Measurements from ENCODE around the gene NCOA3.

Gene NCOA3

GRCh38 chr20:47669489-47669888 lies 167.8 kb downstream of the NCOA3 start:
- no peak for FAIRE-seq

GRCh38 chr20:47669927-47670890 lies 168.5 kb downstream of the NCOA3 start:
- FAIRE-seq, result no peak

GRCh38 chr20:47670913-47671312 lies 169.2 kb downstream of the NCOA3 start:
- no peak for FAIRE-seq

GRCh38 chr20:47672166-47672565 lies 170.5 kb downstream of the NCOA3 start:
- FAIRE-seq, result no peak

- no peak for FAIRE-seq
These were observed 171.4 kb downstream of the NCOA3 start for GRCh38 chr20:47672886-47673670.

GRCh38 chr20:47673671-47673955 lies 171.9 kb downstream of the NCOA3 start:
- no peak for FAIRE-seq

- FAIRE-seq, result no peak
These were observed 172.5 kb downstream of the NCOA3 start for GRCh38 chr20:47674145-47674544.

GRCh38 chr20:47674686-47675085 lies 173.0 kb downstream of the NCOA3 start:
- no peak for FAIRE-seq

- FAIRE-seq, result no peak
These were observed 173.8 kb downstream of the NCOA3 start for GRCh38 chr20:47675190-47676142.

GRCh38 chr20:47676219-47676721 lies 174.6 kb downstream of the NCOA3 start:
- no peak for FAIRE-seq

- no peak for FAIRE-seq
These were observed 175.4 kb downstream of the NCOA3 start for GRCh38 chr20:47676912-47677634.

- FAIRE-seq, result no peak
These were observed 176.2 kb downstream of the NCOA3 start for GRCh38 chr20:47677635-47678453.

- FAIRE-seq, result no peak
These were observed 176.8 kb downstream of the NCOA3 start for GRCh38 chr20:47678536-47678935.

GRCh38 chr20:47679462-47679861 lies 177.8 kb downstream of the NCOA3 start:
- no peak for FAIRE-seq

GRCh38 chr20:47680804-47681529 lies 179.3 kb downstream of the NCOA3 start:
- no peak for FAIRE-seq

GRCh38 chr20:47682028-47682783 lies 180.5 kb downstream of the NCOA3 start:
- no peak for FAIRE-seq

GRCh38 chr20:47682916-47683315 lies 181.2 kb downstream of the NCOA3 start:
- FAIRE-seq, result no peak

- FAIRE-seq, result no peak
These were observed 182.8 kb downstream of the NCOA3 start for GRCh38 chr20:47684306-47685080.

- FAIRE-seq, result no peak
These were observed 184.9 kb downstream of the NCOA3 start for GRCh38 chr20:47686545-47686944.

Data from TTC549 (cell line).